Measurements from ENCODE around the gene CRYBG1.

The CRYBG1 gene

DNA sequence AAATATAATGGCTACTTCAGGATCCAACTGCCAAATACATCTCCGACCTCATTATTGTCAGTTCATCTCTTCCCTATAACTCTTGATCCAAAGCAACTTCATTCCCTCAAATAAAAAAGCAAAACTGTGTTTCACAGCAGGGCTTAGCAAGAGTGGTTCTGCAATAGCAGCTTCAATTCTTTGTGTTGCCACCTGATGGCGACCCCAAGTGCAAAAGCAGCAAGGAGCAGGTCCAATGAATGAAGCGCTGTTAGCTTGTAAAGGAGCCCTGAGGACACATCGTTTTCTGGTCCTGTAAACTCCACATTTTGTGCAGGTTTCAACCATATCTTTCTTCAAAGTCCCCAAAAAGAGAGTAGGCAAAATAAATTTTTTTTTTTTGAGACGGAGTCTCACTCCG, 249.2 kb downstream of the CRYBG1 start:
- DNase-seq, result no peak

DNA sequence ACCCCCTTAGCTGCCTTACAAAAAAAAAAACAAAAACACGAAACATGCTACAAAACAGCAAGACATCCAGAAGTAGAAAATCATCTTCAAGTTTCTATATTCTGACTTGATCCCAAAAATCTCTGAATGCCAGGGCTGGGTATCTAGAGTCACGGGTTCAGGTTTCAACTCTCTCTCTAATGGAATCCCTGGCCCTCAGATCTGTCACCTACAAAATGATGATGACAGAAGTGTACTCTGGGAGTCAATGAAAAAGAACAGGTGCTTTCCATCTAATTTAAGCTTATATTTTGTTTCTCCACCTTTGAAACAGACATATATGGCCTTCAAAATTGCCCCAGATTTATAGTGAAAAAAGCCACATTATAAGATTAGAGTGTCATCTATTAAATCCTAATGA, 250.5 kb downstream of the CRYBG1 start:
- no peak for DNase-seq

DNA sequence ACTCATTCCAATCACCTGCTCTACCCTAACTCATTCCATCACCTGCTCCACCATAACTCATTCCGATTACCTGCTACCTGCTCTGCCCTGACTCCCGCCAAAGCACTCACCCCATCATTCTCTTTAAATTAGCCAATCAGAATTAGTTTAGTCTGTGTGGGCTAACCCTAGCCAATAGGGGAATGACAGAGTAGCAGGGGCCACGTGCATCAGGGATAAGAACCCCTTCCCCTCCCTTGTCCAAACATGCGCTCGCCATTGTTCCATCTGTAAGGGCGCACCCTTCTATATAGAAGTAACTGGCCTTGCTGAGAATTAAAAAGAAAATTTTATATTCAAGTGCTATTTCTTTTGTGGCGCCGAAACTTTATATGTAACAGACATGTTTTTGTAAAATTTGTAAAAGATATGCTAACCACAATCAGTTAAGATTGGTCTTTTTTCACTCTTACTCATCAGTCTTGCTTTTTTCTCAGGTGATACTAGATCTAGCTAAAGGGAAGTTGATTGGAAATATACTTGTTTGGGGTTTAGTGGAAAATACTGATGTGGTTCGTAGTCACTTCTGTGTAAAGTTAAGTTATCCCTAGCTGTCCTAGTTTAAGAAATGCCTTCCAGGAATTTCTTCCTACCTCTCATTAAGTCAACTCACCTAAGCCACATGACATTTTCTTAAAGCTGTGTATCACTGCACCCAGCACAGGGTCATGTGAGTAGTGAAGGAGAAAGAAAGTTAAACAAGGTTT, 252.3 kb downstream of the CRYBG1 start:
- DNase-seq, result no peak

DNA sequence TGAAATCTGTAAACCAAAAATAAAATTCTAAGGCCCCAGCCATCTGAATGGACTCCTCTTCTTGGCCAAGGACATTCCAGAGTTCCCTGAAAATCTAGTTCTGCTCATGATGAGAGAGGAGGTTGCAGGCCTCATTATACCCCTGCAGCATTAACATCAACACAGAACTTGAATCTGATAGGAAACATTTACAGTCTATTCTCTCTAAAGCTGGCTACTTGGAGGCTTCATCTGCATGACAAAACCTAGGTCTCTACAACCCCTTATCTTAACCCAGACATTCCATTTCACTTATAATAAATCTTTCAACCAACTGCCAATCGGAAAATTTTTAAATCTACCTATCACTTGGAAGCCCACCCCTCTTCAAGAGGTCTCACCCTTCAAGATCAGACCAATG, 253.1 kb downstream of the CRYBG1 start:
- DNase-seq, result no peak

DNA sequence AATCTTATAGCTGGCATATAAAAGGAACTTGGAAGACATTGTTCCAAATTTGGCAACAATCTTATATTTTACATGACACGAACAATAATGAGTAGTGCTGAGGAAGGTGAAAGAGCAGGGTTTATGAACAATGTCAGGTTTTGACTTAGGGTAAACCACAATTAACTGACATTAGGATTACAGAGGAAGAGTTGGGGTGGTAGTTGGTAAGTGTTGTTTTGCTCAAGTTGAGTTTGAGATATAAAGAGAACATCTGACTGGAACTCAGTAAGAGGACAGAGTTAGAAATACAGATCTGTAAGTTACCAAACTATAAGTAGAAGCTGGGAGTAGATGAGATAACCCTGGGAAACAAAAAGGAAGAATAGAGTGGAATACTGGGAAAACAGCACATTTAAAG, 253.6 kb downstream of the CRYBG1 start:
- no peak for DNase-seq

DNA sequence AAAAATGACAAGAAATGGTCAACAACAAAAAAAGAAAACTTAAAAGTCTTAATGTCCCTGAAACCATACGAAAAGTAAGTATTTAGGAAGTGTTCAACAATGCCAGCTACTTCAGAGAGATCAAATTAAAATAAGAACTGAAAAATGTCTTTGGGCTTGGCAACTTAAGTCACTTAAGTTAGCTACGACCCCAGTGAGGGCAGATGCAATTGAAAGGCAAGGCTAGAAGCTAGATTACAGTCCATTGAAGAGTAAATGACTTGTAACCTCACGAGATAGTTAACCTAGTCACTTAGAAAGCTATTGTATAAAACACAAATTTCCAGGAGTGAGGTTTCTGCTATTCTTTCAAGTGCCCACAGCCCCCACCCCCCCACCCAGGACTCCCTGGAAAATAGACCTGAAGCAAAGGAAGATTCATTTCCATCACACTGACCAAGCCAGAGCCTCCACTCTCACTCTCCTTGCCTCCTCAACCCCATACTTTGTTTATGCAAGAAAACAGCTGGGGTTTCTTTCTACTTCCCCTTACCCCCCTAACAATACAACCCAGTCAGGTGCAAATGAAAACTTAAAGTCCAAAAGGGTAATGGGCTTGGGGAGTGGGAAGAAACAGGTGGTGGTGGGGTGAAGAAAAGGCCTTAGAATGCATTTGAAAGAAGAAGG, 254.2 kb downstream of the CRYBG1 start:
- DNase-seq, result no peak

DNA sequence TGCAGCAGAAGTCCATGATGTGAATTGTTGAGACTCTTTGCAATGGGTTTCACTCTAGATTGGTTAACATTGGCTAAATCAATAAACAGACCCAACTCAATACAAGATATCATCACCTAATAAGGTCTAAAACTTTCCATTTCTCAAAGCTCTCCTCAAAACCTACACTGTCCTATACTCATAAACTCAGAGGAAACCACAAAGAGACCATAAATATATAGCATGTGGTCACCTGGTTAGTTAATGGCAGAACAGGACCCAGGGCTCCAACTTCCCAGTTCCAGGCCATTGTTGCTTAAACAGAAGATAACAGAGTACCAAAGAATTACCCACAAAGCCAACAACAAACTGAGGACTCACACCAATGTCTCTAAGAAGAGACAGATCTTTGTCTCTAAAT, 256.8 kb downstream of the CRYBG1 start:
- no peak for DNase-seq

DNA sequence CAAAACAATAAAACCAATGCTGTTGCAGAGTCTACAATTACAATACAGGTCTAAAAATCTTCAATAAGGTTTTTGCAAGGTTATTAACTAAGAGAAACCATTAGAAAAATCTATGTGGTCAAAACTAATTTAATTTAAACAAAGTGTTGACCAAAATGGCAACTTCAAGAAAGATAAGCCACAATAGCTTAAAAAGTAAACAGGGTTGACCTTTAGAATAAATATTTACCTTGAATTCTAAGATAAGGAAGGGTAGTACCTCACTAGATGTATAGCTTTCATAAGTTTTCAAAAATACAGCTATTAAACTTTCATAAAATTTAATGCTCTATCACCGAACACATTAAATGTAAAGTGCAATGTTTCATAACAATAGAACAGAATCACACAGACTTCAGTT, 257.3 kb downstream of the CRYBG1 start:
- no peak for DNase-seq

DNA sequence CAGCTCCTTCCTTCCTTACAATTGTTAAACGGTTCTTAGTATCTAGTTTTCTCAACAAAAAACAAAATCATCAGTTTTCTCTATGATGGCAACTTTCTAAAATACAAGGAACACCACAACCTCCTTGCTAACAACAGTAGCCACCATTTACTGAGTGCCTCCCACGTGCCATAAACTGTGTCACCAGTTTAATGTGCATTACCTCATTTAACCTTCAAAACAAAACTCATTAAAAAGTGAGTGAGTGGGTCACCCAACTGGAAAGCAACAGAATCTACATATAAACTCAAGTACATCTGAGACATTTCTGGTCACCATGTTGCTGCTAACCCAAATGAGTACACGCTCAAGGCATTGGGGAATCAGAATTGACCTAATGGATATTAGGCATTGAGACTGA, 257.8 kb downstream of the CRYBG1 start:
- no peak for DNase-seq

DNA sequence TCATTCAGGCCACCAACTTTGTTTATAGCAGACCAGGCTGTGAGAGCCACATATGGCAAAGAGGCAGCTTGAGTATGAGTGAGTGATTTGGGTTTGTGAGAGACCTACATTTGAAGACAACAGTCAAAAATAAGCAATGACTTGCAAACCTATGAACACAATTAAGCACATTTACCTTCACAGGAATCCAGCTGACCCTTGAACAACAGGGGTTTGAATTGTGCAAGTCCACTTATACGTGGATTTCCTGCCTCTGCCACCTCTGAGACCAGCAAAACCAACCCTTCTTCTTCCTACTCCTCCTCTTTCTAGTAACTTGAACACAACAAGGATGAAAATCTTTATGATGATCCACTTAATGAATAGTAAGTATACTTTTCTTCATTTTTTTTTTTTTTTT, 258.7 kb downstream of the CRYBG1 start:
- DNase-seq, result no peak

DNA sequence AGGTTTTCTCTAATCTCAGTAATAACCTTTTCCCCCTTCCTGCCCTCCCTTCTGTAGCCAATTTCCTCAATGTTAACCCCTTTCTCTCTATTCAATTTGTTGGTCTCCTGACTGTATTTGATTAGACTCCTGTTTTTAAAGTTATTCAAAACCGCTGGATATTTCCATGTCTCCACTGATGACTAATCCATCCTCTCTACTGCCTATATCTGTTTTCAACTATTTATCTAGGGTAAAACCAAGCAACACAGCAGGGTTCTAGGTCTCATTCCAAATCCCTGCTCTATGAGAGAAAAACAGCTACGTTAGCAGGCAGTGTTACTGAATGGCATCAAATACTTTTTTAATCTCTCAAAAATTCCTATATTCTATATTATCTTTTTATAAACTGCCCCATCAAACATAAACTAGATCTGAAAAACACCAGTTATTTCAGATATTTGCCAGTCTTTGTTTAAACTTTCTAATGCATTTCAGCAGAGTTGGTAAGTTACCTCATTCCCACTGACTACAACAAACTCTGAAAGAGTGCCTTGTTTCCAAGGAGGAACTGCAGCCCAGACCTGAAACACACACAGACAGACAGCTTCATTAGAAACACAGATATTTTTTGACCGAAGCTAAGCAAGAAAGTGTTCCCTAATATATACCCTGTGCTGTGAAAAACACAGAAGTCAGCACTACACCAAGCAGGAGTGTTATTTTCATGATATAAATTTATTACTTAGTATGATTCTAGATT, 260.6 kb downstream of the CRYBG1 start:
- no peak for DNase-seq
